ENCODE measurements around the gene AS3MT.

AS3MT gene

GRCh38 chr10:102945449-102945848 is 76.2 kb downstream of the AS3MT start:
- no peak for DNase-seq (ENCODE audit: low read depth)
- TF ChIP-seq CTCF (conservative IDR thresholded peaks at IDR 0.05; ENCODE audit: low read depth, low read length), result no peak
- no peak overlapping the region for H3K4me3 ChIP-seq (ENCODE audit: low read length)

- TF ChIP-seq CTCF (conservative IDR thresholded peaks at IDR 0.05; ENCODE audit: low read depth, low read length), result no peak
- no peak for DNase-seq (ENCODE audit: low read depth)
- no peak overlapping the region for H3K4me3 ChIP-seq (ENCODE audit: low read length)
Measured at GRCh38 chr10:102945962-102946361, 76.7 kb downstream of the AS3MT start.

GRCh38 chr10:102946992-102947391 is 77.7 kb downstream of the AS3MT start:
- H3K4me3 ChIP-seq (ENCODE audit: low read length), result no peak overlapping the region
- DNase-seq (ENCODE audit: low read depth), result peak; percentile 34
- TF ChIP-seq CTCF (conservative IDR thresholded peaks at IDR 0.05; ENCODE audit: low read depth, low read length), result no peak

GRCh38 chr10:102948176-102948575 is 78.9 kb downstream of the AS3MT start:
- no peak for DNase-seq (ENCODE audit: low read depth)
- H3K4me3 ChIP-seq (ENCODE audit: low read length), result no peak overlapping the region
- no peak for TF ChIP-seq CTCF (conservative IDR thresholded peaks at IDR 0.05; ENCODE audit: low read depth, low read length)

- no peak for DNase-seq (ENCODE audit: low read depth)
- TF ChIP-seq CTCF (conservative IDR thresholded peaks at IDR 0.05; ENCODE audit: low read depth, low read length), result no peak
- H3K4me3 ChIP-seq (ENCODE audit: low read length), result no peak overlapping the region
Measured at GRCh38 chr10:102948786-102949185, 79.5 kb downstream of the AS3MT start.

GRCh38 chr10:102949916-102950315 is 80.6 kb downstream of the AS3MT start:
- H3K4me3 ChIP-seq (ENCODE audit: low read length), result no peak overlapping the region
- no peak for DNase-seq (ENCODE audit: low read depth)
- TF ChIP-seq CTCF (conservative IDR thresholded peaks at IDR 0.05; ENCODE audit: low read depth, low read length), result no peak

GRCh38 chr10:102951316-102951715 is 82.0 kb downstream of the AS3MT start:
- TF ChIP-seq CTCF (conservative IDR thresholded peaks at IDR 0.05; ENCODE audit: low read depth, low read length), result no peak
- H3K4me3 ChIP-seq (ENCODE audit: low read length), result no peak overlapping the region
- DNase-seq (ENCODE audit: low read depth), result no peak

Data from retinal pigment epithelial cell (primary cell).